HCT116 (cell line): Measurements from ENCODE around the gene ARMC3. TPM values are rescaled to one million over a fixed set of nuclear protein-coding genes. Genes with fewer than 3 reads are reported as not detected.

Source experiments
- ATAC-seq: fragments of 200-7000 bp; cut with Tn5 transposase; 2 replicates; pipeline ENCODE4 v1.9.1; 2020; ENCODE audit warnings: mild to moderate bottlenecking, moderate library complexity
- BruUV-seq: library from RNA; stranded (reverse); fragments of 400-500 nt; replicated peaks from 2 replicates; lab custom pipeline; 2021; lab: Mats Ljungman, UMichigan
- CTCF ChIA-PET: fragments of 300-600 bp; sonication (Branson Sonifier 250); formaldehyde crosslinking; loops from one replicate; lab custom pipeline; 2021; ENCODE audit warnings: antibody characterized with exemption; lab: Charles Lee
- POLR2A ChIA-PET: fragments of 300-600, 350-600 bp; sonication (Branson Sonifier 250); formaldehyde crosslinking; loops from one replicate; lab custom pipeline; 2021; ENCODE audit warnings: antibody characterized with exemption; lab: Charles Lee
- RAD21 ChIA-PET, 2 experiments: fragments of 300-600 bp; sonication (Branson Sonifier 250); formaldehyde crosslinking; loops; one replicate each; lab custom pipeline; 2023; ENCODE audit warnings: low total read pairs in 2 of 2; ENCODE audit not compliant: uncharacterized antibody in 2 of 2, unreplicated experiment in 2 of 2, low non-redundant PET in 1 of 2; lab: Charles Lee
- DNase-seq: peaks from one replicate; pipeline ENCODE4 v3.0.0-alpha.2; 2010; ENCODE audit warnings: low read depth, low spot score
- H2AFZ ChIP-seq: fragments of 200-600 bp; shearing (Covaris generic), sonication (generic); 2 replicates; pipeline ENCODE4 v1.6.1; 2017; ENCODE audit warnings: low read depth, mixed run types, mixed read lengths, antibody characterized with exemption, low read length; ENCODE audit not compliant: poor library complexity, severe bottlenecking
- H3K27ac ChIP-seq: 2 replicates; pipeline ENCODE4 v1.5.1; 2012; ENCODE audit warnings: low read depth, low read length
- H3K27me3 ChIP-seq: fragments of 200-600 bp; sonication (generic); 2 replicates; pipeline ENCODE4 v1.6.1; 2016; ENCODE audit warnings: mixed run types, low read length, mixed read lengths; ENCODE audit not compliant: insufficient read depth
- H3K36me3 ChIP-seq, 2 experiments: fragments of 200-500 bp in 1 of 2; fragments of 200-600 bp in 1 of 2; sonication (Bioruptor generic) in 1 of 2; sonication (generic) in 1 of 2; 2 replicates each; pipeline versions ENCODE4 v1.5.1 to v1.6.1; 2014 to 2016; ENCODE audit warnings: low read length in 2 of 2, inconsistent platforms in 1 of 2, mixed read lengths in 1 of 2, mixed run types in 1 of 2; ENCODE audit not compliant: insufficient read depth in 2 of 2, control insufficient read depth in 1 of 2
- H3K4me1 ChIP-seq, 2 experiments: fragments of 200-600 bp in 1 of 2; sonication (generic) in 1 of 2; 2 replicates each; pipeline versions ENCODE4 v1.5.1 to v1.6.1; 2012 to 2017; ENCODE audit warnings: low read length in 2 of 2, inconsistent platforms in 1 of 2, mild to moderate bottlenecking in 1 of 2, mixed read lengths in 1 of 2, mixed run types in 1 of 2, moderate library complexity in 1 of 2; ENCODE audit not compliant: insufficient read depth in 2 of 2, control insufficient read depth in 1 of 2
- H3K4me2 ChIP-seq: fragments of 200-600 bp; sonication (generic); 2 replicates; pipeline ENCODE4 v1.6.1; 2017; ENCODE audit warnings: mixed run types, low read length, mixed read lengths
- H3K4me3 ChIP-seq, 2 experiments: fragments of 200-600 bp in 1 of 2; sonication (generic) in 1 of 2; replicated peaks in 1 of 2; 2 replicates each; pipeline ENCODE4 v1.5.1; 2011 to 2016; ENCODE audit warnings: low read length in 2 of 2, control low read depth in 1 of 2, low read depth in 1 of 2, mild to moderate bottlenecking in 1 of 2, mixed read lengths in 1 of 2, mixed run types in 1 of 2
- H3K79me2 ChIP-seq: fragments of 200-600 bp; sonication (generic); 2 replicates; pipeline ENCODE4 v1.6.1; 2017; ENCODE audit warnings: mild to moderate bottlenecking, mixed run types, low read length, moderate library complexity, mixed read lengths; ENCODE audit not compliant: insufficient read depth
- H3K9ac ChIP-seq: fragments of 200-600 bp; sonication (generic); 2 replicates; pipeline ENCODE4 v1.6.1; 2016; ENCODE audit warnings: low read length, mixed read lengths
- H3K9me2 ChIP-seq: fragments of 200-600 bp; sonication (generic), shearing (Covaris generic); 2 replicates; pipeline ENCODE4 v1.6.1; 2017; ENCODE audit warnings: mixed run types, mild to moderate bottlenecking, moderate library complexity; ENCODE audit not compliant: insufficient read depth
- H3K9me3 ChIP-seq, 2 experiments: fragments of 200-500 bp in 1 of 2; fragments of 200-600 bp in 1 of 2; sonication (Bioruptor generic) in 1 of 2; sonication (generic) in 1 of 2; 2 replicates each; pipeline ENCODE4 v1.6.1; 2014 to 2017; ENCODE audit warnings: low read length in 2 of 2, mixed read lengths in 2 of 2, inconsistent platforms in 1 of 2, low read depth in 1 of 2, mild to moderate bottlenecking in 1 of 2, mixed run types in 1 of 2, moderate library complexity in 1 of 2; ENCODE audit not compliant: control insufficient read depth in 1 of 2, insufficient read depth in 1 of 2
- H4K20me1 ChIP-seq: fragments of 200-600 bp; sonication (generic), shearing (Covaris generic); 2 replicates; pipeline ENCODE4 v1.6.1; 2017; ENCODE audit warnings: mixed run types, mild to moderate bottlenecking, moderate library complexity; ENCODE audit not compliant: insufficient read depth
- ATF3 ChIP-seq: IDR thresholded peaks from 2 replicates; pipeline ENCODE4 v1.6.1; 2012
- CEBPB ChIP-seq: IDR thresholded peaks from 2 replicates; pipeline ENCODE4 v1.6.1; 2012; ENCODE audit warnings: low read depth
- CTCF ChIP-seq, 3 experiments: fragments of 200-600 bp in 1 of 3; sonication (generic) in 1 of 3; IDR thresholded peaks in 2 of 3; conservative IDR thresholded peaks in 1 of 3; 2 replicates each; pipeline ENCODE4 v1.5.1; 2012 to 2017; ENCODE audit warnings: low read depth in 2 of 3, low read length in 2 of 3, antibody characterized with exemption in 1 of 3, borderline replicate concordance in 1 of 3, control low read depth in 1 of 3, mild to moderate bottlenecking in 1 of 3, mixed read lengths in 1 of 3, mixed run types in 1 of 3, moderate library complexity in 1 of 3; ENCODE audit not compliant: insufficient read depth in 1 of 3
- EGR1 ChIP-seq: IDR thresholded peaks from 2 replicates; pipeline ENCODE4 v1.6.1; 2012; ENCODE audit warnings: low read depth
- ELF1 ChIP-seq: IDR thresholded peaks from 2 replicates; pipeline ENCODE4 v1.6.1; 2012; ENCODE audit warnings: low read depth, borderline replicate concordance
- EZH2phosphoT487 ChIP-seq: fragments of 200-600 bp; IDR thresholded peaks from 2 replicates; pipeline ENCODE4 v1.6.1; 2018; ENCODE audit warnings: antibody characterized with exemption, borderline replicate concordance
- FOSL1 ChIP-seq: IDR thresholded peaks from 2 replicates; pipeline ENCODE4 v1.6.1; 2012; ENCODE audit warnings: low read depth
- JUND ChIP-seq: IDR thresholded peaks from 2 replicates; pipeline ENCODE4 v1.6.1; 2012
- MAX ChIP-seq: IDR thresholded peaks from 2 replicates; pipeline ENCODE4 v1.6.1; 2012
- POLR2A ChIP-seq: IDR thresholded peaks from 2 replicates; pipeline ENCODE4 v1.7.0; 2011; ENCODE audit warnings: borderline replicate concordance; ENCODE audit not compliant: insufficient read depth, insufficient read length; ENCODE audit errors: extremely low read depth
- POLR2AphosphoS5 ChIP-seq: IDR thresholded peaks from 2 replicates; pipeline ENCODE4 v1.6.1; 2011; ENCODE audit warnings: mild to moderate bottlenecking, low read depth, low read length, moderate library complexity
- REST ChIP-seq: IDR thresholded peaks from 2 replicates; pipeline ENCODE4 v1.6.1; 2012; ENCODE audit warnings: low read depth
- SIN3A ChIP-seq: IDR thresholded peaks from 2 replicates; pipeline ENCODE4 v1.6.1; 2012; ENCODE audit warnings: low read depth
- SP1 ChIP-seq: IDR thresholded peaks from 2 replicates; pipeline ENCODE4 v1.6.1; 2012; ENCODE audit warnings: low read depth
- SRF ChIP-seq: IDR thresholded peaks from 2 replicates; pipeline ENCODE4 v1.6.1; 2012; ENCODE audit warnings: low read depth
- YY1 ChIP-seq: IDR thresholded peaks from 2 replicates; pipeline ENCODE4 v1.6.1; 2011; ENCODE audit warnings: low read length, low read depth, moderate library complexity, mild to moderate bottlenecking; ENCODE audit not compliant: insufficient replicate concordance; ENCODE audit errors: extremely low read depth
- ZBTB33 ChIP-seq: IDR thresholded peaks from 2 replicates; pipeline ENCODE4 v1.6.1; 2011; ENCODE audit warnings: mild to moderate bottlenecking, low read length, moderate library complexity; ENCODE audit not compliant: insufficient replicate concordance; ENCODE audit errors: extremely low read depth
- ZFX ChIP-seq: fragments of 450-650 bp; IDR thresholded peaks from 2 replicates; pipeline ENCODE4 v1.6.1; 2017
- ZNF274 ChIP-seq: fragments of 200-500 bp; sonication (Bioruptor generic); IDR thresholded peaks from 2 replicates; pipeline ENCODE4 v1.6.1; 2014; ENCODE audit warnings: mild to moderate bottlenecking, low read depth, low read length, inconsistent platforms
- intact Hi-C: fragments of 100-400 bp; cut with micrococcal nuclease; formaldehyde crosslinking; loops from 2 replicates; pipeline ENCODE4 v1.10.0; 2022
- total RNA-seq: library from RNA; stranded (reverse); gene quantifications from one replicate; pipeline ENCODE4 v1.2.1, GENCODE V29; 2021; ENCODE audit not compliant: unreplicated experiment

The ARMC3 gene
- total RNA-seq, 1 experiment from 2014 or later: 2.6 TPM

GRCh38 chr10:22992621-22993020 lies 64.8 kb downstream of the ARMC3 start:
- ChIA-PET CTCF (no interaction called here), POLR2A (no interaction called here), RAD21 (no interaction called here)
- Histone ChIP-seq H3K27ac (no peak overlapping the region), H2AFZ (no peak overlapping the region), H4K20me1 (no peaks in the 10 kb centered on the region), H3K9ac (no peak overlapping the region), H3K79me2 (no peaks in the 10 kb centered on the region), H3K36me3 (no peaks in the 10 kb centered on the region), H3K4me3 (no peak overlapping the region), H3K4me2 (no peak overlapping the region), H3K9me2 (no peaks in the 10 kb centered on the region), H3K9me3 (no peaks in the 10 kb centered on the region), H3K27me3 (no peaks in the 10 kb centered on the region), H3K4me1 (peaks cover 0 to 11% of the 10 kb centered on the region in 2 experiments; a peak in 1 of 4 replicates)
- ATAC-seq: no peak
- intact Hi-C loops: no loop called here
- DNase-seq: no peak
- BruUV-seq: no TSS peak
- no peak for TF ChIP-seq EZH2phosphoT487
- no peak for TF ChIP-seq ATF3
- no peak for TF ChIP-seq CEBPB
- no peak for TF ChIP-seq JUND
- no peak for TF ChIP-seq SP1
- no peak for TF ChIP-seq POLR2AphosphoS5
- TF ChIP-seq CTCF (IDR thresholded peaks at IDR 0.05 in 2 of 3, conservative IDR thresholded peaks at IDR 0.05 in 1 of 3; ENCODE audit: borderline replicate concordance in 1 of 3, insufficient read depth in 1 of 3, low read depth in 2 of 3, low read length in 2 of 3): no peak
- TF ChIP-seq SIN3A: no peak
- no peak for TF ChIP-seq MAX
- no peak for TF ChIP-seq ELF1
- TF ChIP-seq FOSL1: no peak
- TF ChIP-seq ZFX: no peak
- no peak for TF ChIP-seq YY1
- no peak for TF ChIP-seq POLR2A
- TF ChIP-seq REST: no peak
- no peak for TF ChIP-seq EGR1
- TF ChIP-seq ZBTB33: no peak
- no peak for TF ChIP-seq ZNF274
- TF ChIP-seq SRF: no peak
